ENCODE data around the gene AKR1C8.
A peak's percentile ranks its signal among the peaks of the same experiment; 100 is the strongest.
"Not testable (repeated sequence)": the region's sequence is repeated elsewhere in the genome, so short reads cannot be mapped to it uniquely, and the experiment has no call there.

Gene AKR1C8

GRCh38 chr10:5168897-5169420 is 16.0 kb downstream of the AKR1C8 start:
- FAIRE-seq: no peak
- no peak for DNase-seq (ENCODE audit: low spot score)

DNA sequence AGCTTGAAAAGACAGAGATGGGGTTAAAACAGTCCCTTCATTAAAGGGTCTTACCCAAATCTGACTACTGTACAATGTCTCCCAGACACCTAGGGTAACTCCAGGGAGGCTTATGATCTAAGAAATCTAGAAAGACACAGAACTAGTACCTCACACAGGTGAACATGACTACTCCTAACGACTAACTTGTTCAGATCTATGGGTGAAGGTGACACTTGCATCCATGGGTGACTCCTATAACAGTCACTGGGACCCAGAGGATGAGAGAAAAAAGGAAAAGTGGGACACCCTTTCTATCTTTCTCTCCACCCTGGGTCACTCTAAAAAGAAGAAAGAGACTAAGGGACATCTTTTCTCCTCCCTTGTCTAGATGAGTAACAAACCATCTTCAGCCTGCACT is 19.2 kb downstream of the AKR1C8 start:
- DNase-seq (ENCODE audit: low spot score): no peak

GRCh38 chr10:5163487-5163886 is 21.5 kb downstream of the AKR1C8 start:
- no peak for DNase-seq (ENCODE audit: low spot score)
- FAIRE-seq: no peak

More for the DNA sequence above, 19.2 kb downstream of the AKR1C8 start:
- FAIRE-seq: no peak

DNA sequence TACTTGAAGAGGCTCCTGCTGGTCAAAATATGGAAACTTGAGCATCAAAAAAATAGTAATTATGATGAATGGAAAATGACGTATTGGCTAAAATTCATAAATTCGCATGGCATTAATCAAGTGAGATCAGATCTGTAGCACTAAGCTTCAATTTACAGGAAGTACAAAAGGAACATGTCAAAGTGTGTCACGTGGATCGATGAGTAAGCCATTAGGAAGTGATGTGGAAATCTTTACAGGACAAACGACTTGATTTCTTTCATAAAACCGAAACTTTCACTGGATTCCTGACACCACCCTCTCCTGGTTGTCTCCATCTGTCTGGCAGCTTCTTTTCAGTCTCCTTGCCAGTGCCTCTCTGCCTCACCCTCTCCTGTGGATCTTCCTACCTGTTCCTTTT is 25.8 kb downstream of the AKR1C8 start:
- no peak for DNase-seq (ENCODE audit: low spot score)
- FAIRE-seq: no peak

DNA sequence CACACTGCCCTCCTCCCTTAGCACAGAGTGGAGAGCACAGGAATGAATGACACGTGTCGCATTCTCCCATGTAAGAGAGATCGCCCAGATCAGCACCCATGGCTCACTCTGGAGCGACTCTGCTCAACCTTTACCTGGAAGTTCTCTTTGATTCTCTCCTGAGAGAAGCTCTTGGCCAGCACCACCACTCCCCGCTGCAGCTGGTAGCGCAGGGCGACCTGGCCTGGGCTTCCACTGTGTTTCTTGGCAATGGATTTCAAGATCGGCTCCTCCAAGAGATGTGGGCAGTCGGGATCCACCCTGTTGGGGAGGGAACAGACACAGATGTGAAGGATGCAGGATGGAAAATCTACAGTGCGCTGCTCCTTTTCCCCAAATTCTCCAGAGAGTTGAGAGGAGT is 27.4 kb downstream of the AKR1C8 start:
- FAIRE-seq (no peak), DNase-seq (ENCODE audit: low spot score) (no peak)

- FAIRE-seq (no peak), DNase-seq (ENCODE audit: low spot score) (no peak)
These were observed 29.0 kb downstream of the AKR1C8 start for GRCh38 chr10:5155951-5156350.

DNA sequence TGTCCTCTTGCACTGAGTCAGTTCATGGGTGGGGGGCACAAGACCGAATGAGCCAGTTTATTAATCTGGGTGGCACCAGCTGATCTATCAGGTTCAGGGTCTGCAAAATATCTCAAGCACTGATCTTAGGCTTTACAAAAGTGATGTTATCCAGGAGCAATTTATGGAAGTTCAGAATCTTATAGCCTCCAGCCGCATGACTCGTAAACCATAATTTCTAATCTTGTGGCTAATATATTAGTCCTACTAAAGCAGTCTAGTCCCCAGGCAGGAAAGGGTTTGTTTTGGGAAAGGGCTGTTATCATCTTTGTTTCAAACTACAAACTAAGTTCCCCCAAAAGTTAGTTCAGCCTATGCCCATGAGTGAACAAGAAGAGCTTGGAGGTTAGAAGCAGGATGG is 33.9 kb downstream of the AKR1C8 start:
- no peak for FAIRE-seq
- DNase-seq (ENCODE audit: low spot score): no peak

DNA sequence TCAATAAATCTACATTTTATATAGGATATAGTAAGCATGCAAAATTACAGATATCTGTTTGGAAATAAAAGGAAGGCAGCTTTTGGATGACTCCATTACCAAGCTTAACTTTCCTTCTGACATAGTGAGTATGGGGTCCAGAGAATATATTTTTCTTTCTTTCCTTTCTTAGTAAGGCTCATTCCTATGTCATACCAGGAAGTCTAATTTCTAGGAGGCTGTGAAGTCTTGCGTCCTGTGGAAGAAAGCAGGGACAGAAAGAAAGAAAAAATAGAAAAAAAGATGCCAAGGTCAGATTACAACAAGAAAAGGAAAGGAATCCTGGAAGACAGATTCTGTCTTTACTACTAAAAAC is 36.3 kb downstream of the AKR1C8 start:
- no peak for DNase-seq (ENCODE audit: low spot score)
- no peak for FAIRE-seq

DNA sequence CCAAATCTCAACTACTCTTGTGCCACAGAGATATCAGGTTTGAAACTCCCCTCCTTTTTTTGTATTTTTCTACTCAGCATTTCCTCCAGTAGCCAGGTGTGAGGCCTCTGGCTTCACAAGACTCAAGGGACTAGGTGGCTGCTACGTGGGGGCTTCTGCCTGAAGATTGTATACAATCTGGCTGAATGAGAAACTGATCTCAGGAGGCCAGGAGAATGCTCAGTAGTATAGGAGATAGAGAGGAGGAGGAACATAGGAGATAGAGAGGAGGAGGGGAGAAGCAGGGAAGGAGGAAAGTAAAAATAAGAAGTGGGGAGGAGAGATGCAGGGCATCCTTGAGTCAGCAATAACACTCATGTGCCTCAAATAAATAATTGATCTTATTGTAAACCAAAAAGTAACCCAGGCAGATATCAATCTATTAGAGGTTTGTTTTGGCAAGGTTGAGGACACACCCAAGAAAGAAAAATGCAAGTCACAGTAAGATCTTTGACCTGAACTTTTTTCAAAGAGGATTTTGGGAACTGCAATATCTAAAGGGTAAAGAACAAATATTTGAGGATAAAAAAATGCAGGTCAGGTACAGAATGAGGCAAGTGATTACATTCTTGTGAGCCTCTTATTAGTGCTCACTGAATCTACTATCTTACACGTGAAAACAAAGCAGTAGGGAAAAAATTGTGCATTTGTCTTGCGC is 36.8 kb downstream of the AKR1C8 start:
- no peak for DNase-seq (ENCODE audit: low spot score)
- no peak for FAIRE-seq

DNA sequence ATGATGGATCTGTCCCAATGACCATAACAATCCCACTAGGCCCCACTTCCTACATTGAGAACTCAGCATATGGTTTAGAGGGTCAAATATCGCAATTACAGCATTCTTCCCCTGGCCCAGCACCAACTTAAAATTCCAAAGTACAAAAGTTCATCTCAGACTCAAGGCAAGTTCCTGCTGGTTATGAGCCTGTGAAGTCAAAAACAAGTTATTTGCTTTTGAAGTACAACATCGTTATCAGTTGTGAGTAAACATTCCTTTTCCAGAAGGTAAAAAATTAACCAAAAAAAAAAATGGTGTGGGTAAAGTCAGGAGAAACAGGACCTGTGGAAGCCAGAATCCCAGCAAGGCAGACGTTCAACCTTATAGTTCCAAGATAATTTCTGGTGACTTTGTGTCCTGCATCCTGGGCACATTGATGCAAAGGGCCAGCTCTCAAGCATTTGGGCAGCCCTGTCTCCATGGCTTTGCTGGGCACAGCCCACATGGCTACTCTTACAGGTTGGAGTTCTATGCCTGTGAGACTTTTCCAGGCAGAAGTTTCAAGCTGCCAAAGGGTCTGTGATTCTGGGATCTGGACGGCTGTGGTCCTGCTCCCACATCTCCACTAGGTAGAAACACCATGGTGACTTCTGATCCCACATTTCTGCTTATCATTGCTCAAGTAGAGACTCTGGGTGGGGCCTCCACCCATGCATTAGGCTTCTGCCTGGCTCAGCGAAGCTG is 37.5 kb downstream of the AKR1C8 start:
- DNase-seq (ENCODE audit: low spot score) (no peak), FAIRE-seq (no peak)

DNA sequence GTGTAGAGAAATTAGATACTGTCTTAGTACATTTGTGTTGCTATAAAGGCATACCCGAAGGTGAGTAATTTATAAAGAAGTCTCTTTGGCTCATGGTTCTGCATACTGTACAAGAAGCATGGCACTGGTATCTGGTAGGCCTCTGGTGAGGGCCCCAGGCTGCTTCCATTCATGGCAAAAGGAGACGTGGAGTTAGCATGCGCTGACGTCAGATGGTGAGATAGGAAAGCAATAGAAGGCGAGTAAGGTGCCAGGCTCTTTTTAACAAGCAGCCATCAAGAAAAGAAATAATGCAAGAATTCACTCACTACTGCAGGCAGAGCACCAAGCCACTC is 38.1 kb downstream of the AKR1C8 start:
- no peak for DNase-seq (ENCODE audit: low spot score)
- FAIRE-seq: no peak

- FAIRE-seq (no peak), DNase-seq (ENCODE audit: low spot score) (no peak)
These were observed 41.8 kb downstream of the AKR1C8 start for GRCh38 chr10:5143137-5143536.

DNA sequence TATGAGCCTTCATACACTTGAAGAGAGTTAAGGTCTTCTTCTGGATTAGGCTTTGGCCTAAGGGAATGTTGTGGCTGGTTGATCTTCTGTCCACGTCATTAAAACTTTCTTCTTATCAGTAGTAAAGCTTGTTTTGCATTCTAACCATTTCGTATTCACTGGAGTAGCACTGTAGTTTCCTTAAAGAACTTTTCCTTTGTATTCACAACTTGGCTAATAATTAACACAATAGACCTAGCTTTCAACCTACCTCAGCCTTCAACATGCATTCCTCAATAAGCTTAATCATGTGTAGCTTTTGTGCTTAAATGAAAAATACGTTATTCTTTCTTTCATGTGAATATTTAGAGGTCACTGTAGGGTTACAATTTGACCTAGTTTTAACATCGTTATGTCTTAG is 42.8 kb downstream of the AKR1C8 start:
- FAIRE-seq (no peak), DNase-seq (ENCODE audit: low spot score) (no peak)

DNA sequence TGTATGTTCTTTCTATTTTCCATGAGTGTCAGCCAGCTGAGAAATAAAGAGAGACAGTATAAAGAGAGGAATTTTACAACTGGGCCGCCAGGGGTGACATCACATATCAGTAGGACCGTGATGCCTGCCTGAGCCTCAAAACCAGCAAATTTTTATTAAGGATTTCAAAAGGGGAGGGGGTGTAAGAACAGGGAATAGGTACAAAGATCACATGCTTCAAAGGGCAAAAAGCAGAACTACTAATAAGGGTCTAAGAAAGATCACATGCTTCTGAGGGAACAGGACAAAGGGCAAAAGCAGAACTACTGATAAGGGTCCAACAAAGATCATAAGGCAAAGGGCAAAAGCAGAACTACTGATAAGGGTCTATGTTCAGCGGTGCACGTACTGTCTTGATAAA is 47.3 kb downstream of the AKR1C8 start:
- not testable (repeated sequence) for FAIRE-seq; DNase-seq (ENCODE audit: low spot score)

GRCh38 chr10:5136468-5137087 is 48.4 kb downstream of the AKR1C8 start:
- no peak for DNase-seq (ENCODE audit: low spot score)
- FAIRE-seq: no peak

GRCh38 chr10:5135581-5135980 is 49.4 kb downstream of the AKR1C8 start:
- FAIRE-seq (no peak), DNase-seq (ENCODE audit: low spot score) (no peak)

GRCh38 chr10:5125315-5126044 is 59.5 kb downstream of the AKR1C8 start:
- DNase-seq (ENCODE audit: low spot score): no peak
- FAIRE-seq: peak; percentile 17

GRCh38 chr10:5123886-5124285 is 61.1 kb downstream of the AKR1C8 start:
- DNase-seq (ENCODE audit: low spot score) (no peak), FAIRE-seq (no peak)

DNA sequence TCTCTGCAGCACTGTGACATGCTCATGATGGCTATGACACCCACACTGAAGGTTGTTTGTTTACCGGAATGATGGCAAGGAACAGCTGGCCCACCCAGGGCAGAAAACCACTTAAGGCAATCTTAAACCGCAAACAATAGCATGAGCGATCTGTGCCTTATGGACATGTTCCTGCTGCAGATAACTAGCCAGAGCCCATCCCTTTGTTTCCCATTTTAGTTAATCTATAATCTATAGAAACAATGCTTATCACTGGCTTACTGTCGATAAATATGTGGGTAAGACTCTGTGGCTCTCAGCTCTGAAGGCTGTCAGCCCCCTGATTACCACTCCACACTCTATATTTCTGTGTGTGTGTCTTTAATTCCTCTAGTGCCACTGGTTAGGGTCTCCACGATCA is 65.0 kb downstream of the AKR1C8 start:
- DNase-seq (ENCODE audit: low spot score); FAIRE-seq: not testable (repeated sequence)

DNA sequence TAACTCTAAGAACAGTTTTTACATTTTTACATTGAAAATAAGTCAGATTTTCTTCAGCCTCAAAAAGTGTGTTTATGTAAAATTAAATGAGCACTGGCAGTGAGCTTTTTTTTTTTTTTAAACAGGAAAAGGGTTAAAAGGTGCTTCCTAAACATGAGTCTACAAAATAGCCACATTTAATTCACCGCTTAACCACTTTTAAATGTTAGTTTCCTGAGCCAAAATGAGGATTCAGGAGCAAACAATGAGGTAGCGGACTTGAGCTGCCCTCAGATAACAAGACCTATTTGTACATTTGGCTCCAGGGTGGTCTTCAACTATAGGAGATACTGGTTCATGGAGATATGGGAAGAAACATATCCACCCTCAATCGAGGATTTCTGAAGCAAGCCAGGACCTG is 67.9 kb downstream of the AKR1C8 start:
- DNase-seq (ENCODE audit: low spot score) (no peak), FAIRE-seq (no peak)

DNA sequence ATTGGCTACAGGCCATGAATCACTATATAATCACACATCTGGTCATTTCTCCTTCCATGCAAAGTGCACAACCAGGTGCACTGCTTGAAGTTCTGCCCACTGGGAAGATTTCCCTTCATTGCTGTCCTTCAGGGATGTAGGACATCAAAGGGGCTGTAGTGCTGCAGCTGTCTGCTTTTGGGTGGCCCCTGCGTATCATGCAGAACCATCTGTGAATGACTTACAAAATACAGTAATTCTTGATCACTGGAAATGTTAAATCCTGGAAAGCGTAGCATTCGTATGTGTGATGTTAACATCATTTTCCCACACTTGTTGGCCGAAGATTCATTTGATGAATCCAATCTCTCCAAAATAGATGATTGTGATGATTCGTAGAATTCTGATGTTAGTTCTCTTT is 68.3 kb downstream of the AKR1C8 start:
- FAIRE-seq (no peak), DNase-seq (ENCODE audit: low spot score) (no peak)

GRCh38 chr10:5109861-5110260 is 75.1 kb downstream of the AKR1C8 start:
- DNase-seq (ENCODE audit: low spot score); FAIRE-seq: not testable (repeated sequence)

Measured in urothelium cell line (cell line).